GM19238 (cell line): ENCODE results near the gene CDIPT.

Experiments
- DNase-seq: peaks from one replicate; pipeline ENCODE4 v3.0.0; 2011; ENCODE audit warnings: low spot score; ENCODE audit not compliant: insufficient read length

CDIPT gene

GRCh38 chr16:29830774-29831173 lies 32.3 kb downstream of the CDIPT start:
- no peak for DNase-seq

- DNase-seq, result no peak
These were observed 36.7 kb downstream of the CDIPT start for GRCh38 chr16:29826342-29826695.

DNA sequence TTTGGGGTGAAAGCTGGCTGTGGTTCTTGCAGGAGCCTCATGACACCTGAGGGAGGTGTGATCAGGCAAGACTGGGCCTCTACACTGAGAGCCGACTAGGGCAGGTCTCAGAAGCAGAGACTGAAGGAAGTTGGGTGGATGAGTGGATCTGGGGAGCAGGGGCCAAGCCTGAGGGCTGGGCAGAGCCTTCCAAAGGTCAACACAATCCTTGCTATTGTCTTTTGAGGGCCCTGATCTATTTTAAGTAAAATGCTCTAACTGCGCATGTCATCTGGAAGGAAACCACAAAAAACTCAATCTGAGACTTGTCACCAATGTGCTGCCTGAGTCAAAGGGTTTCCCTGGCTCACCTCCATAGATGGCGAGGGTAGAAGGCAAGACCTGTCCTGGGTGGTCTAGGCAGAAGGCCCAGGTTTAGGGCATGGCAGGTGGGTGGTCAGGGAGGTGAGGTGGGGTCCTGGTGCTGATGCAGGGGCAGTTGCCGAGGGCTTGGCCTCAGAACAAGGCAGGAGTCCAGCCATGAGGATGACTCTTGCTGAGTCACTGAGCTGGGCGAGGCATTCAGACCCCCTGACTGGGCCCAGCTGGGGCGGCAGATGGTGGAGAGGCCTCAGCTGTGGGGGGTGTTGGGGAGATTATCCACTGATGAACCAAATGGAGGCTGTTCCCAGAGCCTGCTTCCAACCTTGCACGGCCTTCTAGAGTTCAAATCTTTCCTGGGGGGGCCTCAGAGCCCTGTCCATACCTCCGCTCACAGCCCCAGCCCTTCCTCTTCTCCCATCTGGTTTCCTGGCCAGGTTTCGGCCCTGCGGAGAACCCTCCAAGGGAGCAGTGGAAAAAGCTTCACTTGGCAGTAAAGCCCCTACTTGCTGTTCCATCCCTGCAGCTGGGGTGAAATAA lies 37.6 kb downstream of the CDIPT start:
- DNase-seq, result no peak

DNA sequence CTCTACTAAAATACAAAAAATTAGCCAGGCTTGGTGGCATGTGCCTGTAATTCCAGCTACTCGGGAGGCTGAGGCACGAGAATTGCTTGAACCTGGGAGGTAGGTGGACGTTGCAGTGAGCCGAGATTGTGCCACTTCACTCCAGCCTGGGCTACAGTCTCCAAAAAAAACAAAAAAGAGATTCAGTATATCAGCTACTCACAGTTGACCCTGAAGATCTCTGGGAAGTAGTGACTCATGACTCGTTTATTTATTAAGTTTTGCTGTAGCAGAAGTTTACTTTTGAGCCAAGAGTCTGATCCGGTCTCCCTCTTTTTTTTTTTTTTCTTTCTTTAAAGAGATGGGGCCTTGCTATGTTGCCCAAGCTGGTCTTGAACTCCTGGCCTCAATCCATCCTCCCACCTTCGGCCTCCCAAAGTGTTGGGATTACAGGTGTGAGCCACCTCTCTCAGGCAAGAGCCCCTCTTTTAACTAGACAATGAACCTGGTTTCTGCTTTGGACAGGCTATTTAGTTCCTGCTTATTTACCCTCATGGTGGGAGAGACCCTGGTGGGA lies 38.4 kb downstream of the CDIPT start:
- no peak for DNase-seq

- DNase-seq, result no peak
These were observed 41.3 kb downstream of the CDIPT start for GRCh38 chr16:29821643-29822115.

DNA sequence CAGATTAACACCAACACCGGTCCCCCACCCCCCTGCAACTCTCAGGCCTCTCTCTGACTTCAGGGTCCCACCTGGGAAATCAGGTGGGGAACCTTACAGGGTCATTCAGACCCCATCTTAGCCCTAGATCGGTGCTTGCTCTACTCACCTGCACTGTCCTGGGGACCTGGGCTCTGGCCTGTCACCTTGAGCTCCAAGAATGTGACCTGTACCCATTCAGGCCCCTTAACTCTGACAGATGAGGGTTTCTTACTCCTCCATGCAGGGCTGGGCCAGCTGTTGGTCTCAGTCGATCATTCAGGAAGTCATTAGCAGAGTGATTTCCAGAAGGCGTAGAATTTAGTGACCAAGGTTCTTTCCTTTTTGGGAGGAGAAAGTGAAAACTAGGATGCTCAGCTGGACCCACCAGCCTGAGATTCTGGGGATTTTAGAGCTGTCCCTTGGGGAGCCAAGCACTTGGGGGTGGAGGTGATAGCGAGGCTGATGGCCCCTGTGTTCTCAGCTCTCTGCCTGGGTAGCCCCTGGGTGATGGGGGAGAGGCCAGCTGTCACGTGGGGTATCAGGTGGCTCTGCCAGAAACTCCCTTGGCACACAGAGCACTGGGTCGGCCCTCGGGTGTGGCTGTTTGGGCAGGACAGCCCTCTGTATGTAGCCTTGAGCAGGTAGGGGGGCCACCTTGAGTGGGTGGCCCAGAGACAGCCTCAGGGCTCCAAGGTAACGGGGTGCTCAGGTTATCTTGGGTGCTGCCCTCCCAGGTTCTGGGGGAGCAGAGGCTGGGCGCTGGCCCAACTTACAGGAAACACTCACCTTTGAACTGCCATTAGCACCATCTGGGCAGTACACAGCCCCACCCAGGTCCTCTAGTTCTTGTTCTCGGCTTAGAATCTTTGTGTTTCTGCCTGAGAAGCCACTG lies 42.0 kb downstream of the CDIPT start:
- peak; percentile 69 for DNase-seq

- peak; percentile 63 for DNase-seq
These were observed 42.7 kb downstream of the CDIPT start, which contains the start of gene MVP for GRCh38 chr16:29820271-29820701. Gene MVP (plus strand): TSS chr16:29820462. CDS start chr16:29830550, 10,088 bp downstream.

- DNase-seq, result no peak
These were observed 43.5 kb downstream of the CDIPT start for GRCh38 chr16:29819506-29819905.

GRCh38 chr16:29818082-29818481 lies 44.9 kb downstream of the CDIPT start:
- no peak for DNase-seq

DNA sequence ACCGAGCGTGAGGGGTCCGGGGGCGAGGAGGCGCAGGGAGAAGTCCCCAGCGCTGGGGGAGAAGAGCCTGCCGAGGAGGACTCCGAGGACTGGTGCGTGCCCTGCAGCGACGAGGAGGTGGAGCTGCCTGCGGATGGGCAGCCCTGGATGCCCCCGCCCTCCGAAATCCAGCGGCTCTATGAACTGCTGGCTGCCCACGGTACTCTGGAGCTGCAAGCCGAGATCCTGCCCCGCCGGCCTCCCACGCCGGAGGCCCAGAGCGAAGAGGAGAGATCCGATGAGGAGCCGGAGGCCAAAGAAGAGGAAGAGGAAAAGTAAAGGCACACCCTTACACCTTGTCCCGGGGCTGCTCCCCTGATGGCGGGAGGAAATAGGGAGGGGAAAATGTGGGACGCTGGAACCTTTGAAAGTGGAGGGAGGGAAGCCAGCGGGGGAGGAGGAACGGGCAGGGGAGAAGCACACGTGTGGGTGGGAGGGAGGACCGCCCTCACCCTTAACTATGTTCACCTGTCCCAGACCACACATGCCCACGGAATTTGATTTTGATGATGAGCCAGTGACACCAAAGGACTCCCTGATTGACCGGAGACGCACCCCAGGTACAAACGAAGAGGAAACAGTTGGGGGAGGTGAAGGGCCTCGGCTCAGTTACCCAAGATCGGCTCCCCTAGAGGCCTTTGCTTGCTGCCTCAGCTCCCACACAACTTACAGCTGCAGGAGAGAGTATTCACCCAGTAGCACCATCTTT lies 46.2 kb downstream of the CDIPT start:
- DNase-seq, result peak; percentile 46

DNA sequence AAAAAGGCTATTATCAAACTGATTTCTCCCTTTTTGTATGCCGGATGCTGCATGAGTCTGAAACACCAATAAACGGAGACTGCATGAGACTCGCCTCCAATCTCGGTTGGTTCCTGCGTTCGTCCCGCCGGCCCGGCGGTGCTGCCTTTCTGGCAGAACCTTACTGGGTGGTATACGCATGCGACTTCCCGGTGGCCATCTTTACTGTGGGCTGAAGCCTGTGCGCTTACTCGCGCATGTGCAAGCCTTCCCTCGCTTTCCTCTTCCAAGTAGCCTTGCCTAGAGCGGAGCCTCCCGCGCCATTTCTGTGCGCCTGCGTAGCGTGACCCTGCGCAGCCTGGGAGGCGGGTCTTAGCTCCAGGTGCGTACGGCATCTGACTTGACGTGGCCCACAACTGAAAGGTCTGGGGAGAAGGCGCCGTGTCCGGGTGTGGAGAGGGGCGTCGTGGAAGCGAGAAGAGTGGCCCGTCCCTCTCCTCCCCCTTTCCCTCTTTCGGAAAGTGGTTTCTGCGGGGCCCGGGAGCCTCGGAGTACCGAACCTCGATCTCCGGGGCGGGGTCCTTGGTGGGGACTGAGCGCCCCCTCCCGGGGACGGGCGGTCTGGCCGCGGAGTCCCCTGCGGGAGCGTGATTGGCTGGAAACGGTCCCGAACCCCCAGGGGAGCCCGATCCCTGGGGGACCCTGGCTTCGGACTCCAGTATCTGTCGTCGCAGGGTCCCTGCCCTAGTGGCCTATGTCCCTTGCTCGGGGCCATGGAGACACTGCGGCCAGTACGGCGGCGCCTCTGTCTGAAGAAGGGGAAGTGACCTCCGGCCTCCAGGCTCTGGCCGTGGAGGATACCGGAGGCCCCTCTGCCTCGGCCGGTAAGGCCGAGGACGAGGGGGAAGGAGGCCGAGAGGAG lies 47.0 kb downstream of the CDIPT start, which contains the start of gene PAGR1:
TSS of gene PAGR1 (plus strand) at position 360 of the 901 bp plus-strand sequence. CDS start at position 734, 374 bp downstream.
- DNase-seq, result peak; percentile 97

DNA sequence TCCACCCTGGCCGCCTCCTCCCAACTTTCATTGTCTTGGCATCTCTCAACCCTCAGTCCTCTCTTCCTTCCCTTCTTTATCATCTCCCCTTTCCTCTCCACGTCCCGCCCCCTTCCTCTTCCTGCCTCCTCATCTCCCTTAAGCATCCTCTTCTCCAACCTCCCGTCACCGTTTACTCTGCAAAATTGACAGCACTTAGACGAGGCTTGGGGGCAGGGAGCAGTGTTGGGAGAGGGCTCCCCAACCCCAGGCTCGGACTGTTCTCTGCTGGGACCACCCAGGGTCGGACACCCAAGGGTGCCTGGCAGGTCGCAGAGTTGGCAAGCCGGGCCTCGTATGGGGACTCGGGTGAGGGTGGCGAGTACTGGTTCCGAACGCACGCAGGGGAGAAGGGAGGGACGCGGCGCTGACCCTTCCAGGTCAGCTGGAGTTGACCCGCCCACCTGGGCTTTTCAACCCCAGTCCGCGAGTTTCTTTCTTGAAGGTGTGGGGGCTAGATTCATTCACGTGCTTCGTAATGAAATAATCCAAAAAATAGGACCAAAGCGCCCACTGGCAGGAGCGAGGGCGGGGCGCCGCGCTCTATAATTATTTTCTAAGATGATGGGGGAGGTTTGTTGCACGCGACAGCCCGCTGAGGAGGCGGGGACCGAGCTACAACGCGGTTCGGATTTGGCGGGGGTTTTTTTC lies 47.8 kb downstream of the CDIPT start:
- no peak for DNase-seq

- DNase-seq, result no peak
These were observed 48.4 kb downstream of the CDIPT start for GRCh38 chr16:29814592-29814991.

- DNase-seq, result no peak
These were observed 49.1 kb downstream of the CDIPT start for GRCh38 chr16:29813644-29814562.

- no peak for DNase-seq
These were observed 50.0 kb downstream of the CDIPT start for GRCh38 chr16:29812754-29813643.

GRCh38 chr16:29811896-29812665 lies 50.9 kb downstream of the CDIPT start, which contains the start of gene PRRT2:
Gene PRRT2 (plus strand): TSS chr16:29812193. CDS start chr16:29813055, 862 bp downstream.
- no peak for DNase-seq
